ENCODE data around the gene NAB1.

Gene NAB1

GRCh38 chr2:190726255-190726654 lies 77.4 kb downstream of the NAB1 start:
- no peak overlapping the region for H3K27ac ChIP-seq (ENCODE audit: low read length, poor library complexity, severe bottlenecking)

GRCh38 chr2:190736355-190736754 lies 87.5 kb downstream of the NAB1 start:
- Histone ChIP-seq H2BK12ac (ENCODE audit: low read length in 2 of 2) (no peak overlapping the region), H3K4me3 (ENCODE audit: insufficient read depth in 1 of 2, low read depth in 1 of 2, low read length in 2 of 2) (no peak overlapping the region), H3K27me3 (ENCODE audit: control insufficient read depth in 1 of 2, insufficient read depth in 1 of 2, low read length in 2 of 2) (no peaks in the 10 kb centered on the region), H3K23ac (ENCODE audit: low read length in 2 of 2) (no peak overlapping the region), H3K14ac (ENCODE audit: low read length in 2 of 2) (no peak overlapping the region), H4K8ac (ENCODE audit: low read length) (no peak overlapping the region), H2BK120ac (ENCODE audit: low read depth, low read length) (no peak overlapping the region), H2BK15ac (ENCODE audit: low read depth, poor library complexity, severe bottlenecking) (no peak overlapping the region), H3K9me3 (ENCODE audit: control insufficient read depth, low read length) (no peaks in the 10 kb centered on the region), H2AFZ (ENCODE audit: low read depth, low read length) (no peak overlapping the region), H4K91ac (ENCODE audit: low read length) (no peak overlapping the region), H3K4me2 (ENCODE audit: low read length, poor library complexity, severe bottlenecking) (no peak overlapping the region), H3K79me1 (replicated peaks; ENCODE audit: low read length, poor library complexity, severe bottlenecking) (no peaks in the 10 kb centered on the region), H3K18ac (ENCODE audit: low read depth in 1 of 2, low read length in 2 of 2) (no peak overlapping the region), H3K4me1 (ENCODE audit: control insufficient read depth, insufficient read depth, low read depth, low read length) (no peaks in the 10 kb centered on the region), H3K4ac (ENCODE audit: low read depth in 1 of 2, low read length in 2 of 2) (no peak overlapping the region), H2AK5ac (ENCODE audit: low read length, severe bottlenecking) (no peak overlapping the region), H3K36me3 (ENCODE audit: control insufficient read depth in 1 of 2, insufficient read depth in 2 of 2, low read depth in 1 of 2, low read length in 2 of 2) (no peaks in the 10 kb centered on the region), H3K27ac (ENCODE audit: low read length, poor library complexity, severe bottlenecking) (no peak overlapping the region), H3K9ac (ENCODE audit: low read length) (no peak overlapping the region), H2BK5ac (ENCODE audit: low read depth, low read length, poor library complexity, severe bottlenecking) (no peak overlapping the region)
- WGBS: 94% methylated on average over 8 of the region's 8 CpGs
- no peak for DNase-seq

More at GRCh38 chr2:190726255-190726654, 77.4 kb downstream of the NAB1 start:
- Histone ChIP-seq H2AK5ac (ENCODE audit: low read length, severe bottlenecking) (no peak overlapping the region), H3K9me3 (ENCODE audit: control insufficient read depth, low read length) (no peaks in the 10 kb centered on the region), H4K91ac (ENCODE audit: low read length) (no peak overlapping the region), H3K4ac (ENCODE audit: low read depth in 1 of 2, low read length in 2 of 2) (no peak overlapping the region), H3K14ac (ENCODE audit: low read length in 2 of 2) (no peak overlapping the region), H3K4me2 (ENCODE audit: low read length, poor library complexity, severe bottlenecking) (no peak overlapping the region), H3K4me1 (ENCODE audit: control insufficient read depth, insufficient read depth, low read depth, low read length) (no peaks in the 10 kb centered on the region), H2BK5ac (ENCODE audit: low read depth, low read length, poor library complexity, severe bottlenecking) (no peak overlapping the region), H3K79me1 (replicated peaks; ENCODE audit: low read length, poor library complexity, severe bottlenecking) (no peaks in the 10 kb centered on the region), H3K36me3 (ENCODE audit: control insufficient read depth in 1 of 2, insufficient read depth in 2 of 2, low read depth in 1 of 2, low read length in 2 of 2) (no peaks in the 10 kb centered on the region), H2AFZ (ENCODE audit: low read depth, low read length) (no peak overlapping the region), H3K23ac (ENCODE audit: low read length in 2 of 2) (no peak overlapping the region), H2BK12ac (ENCODE audit: low read length in 2 of 2) (no peak overlapping the region), H3K27me3 (ENCODE audit: control insufficient read depth in 1 of 2, insufficient read depth in 1 of 2, low read length in 2 of 2) (no peaks in the 10 kb centered on the region), H4K8ac (ENCODE audit: low read length) (no peak overlapping the region), H3K4me3 (ENCODE audit: insufficient read depth in 1 of 2, low read depth in 1 of 2, low read length in 2 of 2) (no peak overlapping the region), H3K9ac (ENCODE audit: low read length) (no peak overlapping the region), H2BK15ac (ENCODE audit: low read depth, poor library complexity, severe bottlenecking) (no peak overlapping the region), H2BK120ac (ENCODE audit: low read depth, low read length) (no peak overlapping the region), H3K18ac (ENCODE audit: low read depth in 1 of 2, low read length in 2 of 2) (no peak overlapping the region)
- DNase-seq: no peak
- WGBS: 72% methylated on average over 3 of the region's 3 CpGs

- Histone ChIP-seq H3K4me2 (ENCODE audit: low read length, poor library complexity, severe bottlenecking) (no peak overlapping the region), H2BK12ac (ENCODE audit: low read length in 2 of 2) (no peak overlapping the region), H3K18ac (ENCODE audit: low read depth in 1 of 2, low read length in 2 of 2) (no peak overlapping the region), H4K91ac (ENCODE audit: low read length) (no peak overlapping the region), H2AFZ (ENCODE audit: low read depth, low read length) (no peak overlapping the region), H4K8ac (ENCODE audit: low read length) (no peak overlapping the region), H3K14ac (ENCODE audit: low read length in 2 of 2) (no peak overlapping the region), H3K4me1 (ENCODE audit: control insufficient read depth, insufficient read depth, low read depth, low read length) (no peaks in the 10 kb centered on the region), H3K79me1 (replicated peaks; ENCODE audit: low read length, poor library complexity, severe bottlenecking) (no peaks in the 10 kb centered on the region), H3K4ac (ENCODE audit: low read depth in 1 of 2, low read length in 2 of 2) (no peak overlapping the region), H3K4me3 (ENCODE audit: insufficient read depth in 1 of 2, low read depth in 1 of 2, low read length in 2 of 2) (no peak overlapping the region), H3K9ac (ENCODE audit: low read length) (no peak overlapping the region), H3K23ac (ENCODE audit: low read length in 2 of 2) (no peak overlapping the region), H2AK5ac (ENCODE audit: low read length, severe bottlenecking) (no peak overlapping the region), H2BK15ac (ENCODE audit: low read depth, poor library complexity, severe bottlenecking) (no peak overlapping the region), H3K36me3 (ENCODE audit: control insufficient read depth in 1 of 2, insufficient read depth in 2 of 2, low read depth in 1 of 2, low read length in 2 of 2) (no peaks in the 10 kb centered on the region), H2BK5ac (ENCODE audit: low read depth, low read length, poor library complexity, severe bottlenecking) (no peak overlapping the region), H3K27ac (ENCODE audit: low read length, poor library complexity, severe bottlenecking) (no peak overlapping the region), H3K27me3 (ENCODE audit: control insufficient read depth in 1 of 2, insufficient read depth in 1 of 2, low read length in 2 of 2) (no peaks in the 10 kb centered on the region), H2BK120ac (ENCODE audit: low read depth, low read length) (no peak overlapping the region), H3K9me3 (ENCODE audit: control insufficient read depth, low read length) (peaks cover 2% of the 10 kb centered on the region)
- DNase-seq: no peak
- 90% methylated on average over 2 of the region's 2 CpGs for WGBS
These were observed 91.6 kb downstream of the NAB1 start for GRCh38 chr2:190740449-190740848.

Data from mesenchymal stem cell (in vitro differentiated cells and primary cell).